Left lung (tissue), 10 donors: Measurements from ENCODE around the gene EPHA3. TPM values are rescaled to one million over a fixed set of nuclear protein-coding genes. Genes with fewer than 3 reads are reported as not detected.

Source experiments
- ATAC-seq: fragments of 200-7000 bp; cut with Tn5 transposase; one replicate; pipeline ENCODE4 v1.9.1; 2020; ENCODE audit warnings: moderate library complexity
- DNase-seq, 4 donors: peaks; one replicate each; pipeline ENCODE4 v3.0.0-alpha.2; 2013 to 2020
- H3K27ac ChIP-seq, 2 donors: fragments of 200-600 bp; sonication (generic) in 1 of 2; one replicate each; pipeline versions ENCODE4 v1.5.0 to v1.8.0; 2020 to 2021
- H3K27me3 ChIP-seq, 2 donors: fragments of 200-600 bp; sonication (generic) in 1 of 2; one replicate each; pipeline versions ENCODE4 v1.5.0 to v1.8.0; 2020 to 2021
- H3K36me3 ChIP-seq, 2 donors: fragments of 200-600 bp; sonication (generic) in 1 of 2; one replicate each; pipeline versions ENCODE4 v1.5.0 to v1.8.0; 2020 to 2021
- H3K4me1 ChIP-seq, 2 donors: fragments of 200-600 bp; one replicate each; pipeline ENCODE4 v1.8.0; 2021
- H3K4me3 ChIP-seq, 2 donors: fragments of 200-600 bp; sonication (generic) in 1 of 2; one replicate each; pipeline versions ENCODE4 v1.5.0 to v1.8.0; 2020 to 2021; ENCODE audit warnings: mild to moderate bottlenecking in 1 of 2
- H3K9me3 ChIP-seq, 2 donors: fragments of 200-600 bp; sonication (generic) in 1 of 2; one replicate each; pipeline versions ENCODE4 v1.5.0 to v1.8.0; 2020 to 2021
- intact Hi-C, 2 donors: fragments of 100-400 bp; cut with DNase I; formaldehyde crosslinking; loops; one replicate each; pipeline versions ENCODE4 v1.11.2 to v1.14.2; 2022
- polyA plus RNA-seq, 6 donors: library from polyadenylated mRNA; unstranded; fragments of 120-200 nt; gene quantifications; one replicate each; pipeline ENCODE4 v1.2.1, GENCODE V29; 2013; ENCODE audit not compliant: insufficient read length in 6 of 6
- total RNA-seq, 2 donors: library from RNA; stranded (reverse); fragmentation: NEBNext Ultra II Directional; extraction: Animal tissue kit (Norgen Biotek cat#: 25700); gene quantifications; one replicate each; pipeline ENCODE4 v1.2.1, GENCODE V29; 2021
- TF ChIP-seq, protein P1 (sequence below), 2 donors: fragments of 200-600 bp; sonication (generic) in 1 of 2; IDR thresholded peaks; one replicate each; pipeline versions ENCODE4 v1.5.0 to v1.8.0; 2021; ENCODE audit warnings: antibody characterized with exemption in 2 of 2
- donor health status: DM: no; HTN: yes; CAD: no.
- donor health status: DM: no; HTN: no; CAD: no.

Gene EPHA3
- total and polyA plus RNA-seq, 8 donors = 1.9 to 13.9 (median 11.1) TPM

DNA sequence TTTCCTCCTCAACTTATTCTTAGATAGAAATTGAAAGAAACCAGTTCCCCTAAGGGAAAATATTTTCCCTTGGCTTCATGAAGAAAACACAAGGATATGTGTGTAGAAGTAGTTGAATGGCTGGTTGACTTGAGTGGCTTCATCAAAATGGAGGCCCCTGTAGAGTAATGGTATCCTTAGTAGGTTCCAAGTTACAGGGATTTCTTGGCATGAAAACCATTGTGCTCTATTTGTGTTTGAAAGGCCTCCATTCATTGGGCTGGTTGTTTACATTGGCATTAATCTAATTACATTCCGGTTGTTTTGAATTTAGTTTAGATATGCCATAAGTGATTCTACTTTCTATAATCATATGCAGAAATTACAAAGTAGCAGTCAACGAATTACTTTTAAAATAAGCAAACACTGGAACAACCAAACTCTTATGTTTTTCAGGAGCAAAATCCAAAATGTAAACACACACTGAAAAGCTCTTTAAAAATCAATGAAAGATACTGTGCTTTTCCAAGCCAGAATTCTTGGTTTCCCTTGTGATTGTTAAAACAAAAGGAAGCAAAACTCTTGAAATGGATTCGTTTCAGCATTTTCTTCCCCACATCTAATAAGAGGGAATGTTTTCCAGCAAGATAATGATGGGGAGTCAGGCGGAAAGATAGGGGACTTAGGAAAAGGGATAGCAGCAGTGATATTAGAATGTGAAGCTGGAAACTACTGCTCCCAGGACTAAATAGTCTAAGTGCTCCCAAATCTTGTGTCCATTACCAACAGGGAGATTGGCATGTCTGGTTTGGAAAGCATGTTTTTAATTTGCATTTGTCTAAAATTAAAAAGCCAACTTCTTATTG is 77.0 kb downstream of the EPHA3 start:
- TF ChIP-seq, protein P1, sequence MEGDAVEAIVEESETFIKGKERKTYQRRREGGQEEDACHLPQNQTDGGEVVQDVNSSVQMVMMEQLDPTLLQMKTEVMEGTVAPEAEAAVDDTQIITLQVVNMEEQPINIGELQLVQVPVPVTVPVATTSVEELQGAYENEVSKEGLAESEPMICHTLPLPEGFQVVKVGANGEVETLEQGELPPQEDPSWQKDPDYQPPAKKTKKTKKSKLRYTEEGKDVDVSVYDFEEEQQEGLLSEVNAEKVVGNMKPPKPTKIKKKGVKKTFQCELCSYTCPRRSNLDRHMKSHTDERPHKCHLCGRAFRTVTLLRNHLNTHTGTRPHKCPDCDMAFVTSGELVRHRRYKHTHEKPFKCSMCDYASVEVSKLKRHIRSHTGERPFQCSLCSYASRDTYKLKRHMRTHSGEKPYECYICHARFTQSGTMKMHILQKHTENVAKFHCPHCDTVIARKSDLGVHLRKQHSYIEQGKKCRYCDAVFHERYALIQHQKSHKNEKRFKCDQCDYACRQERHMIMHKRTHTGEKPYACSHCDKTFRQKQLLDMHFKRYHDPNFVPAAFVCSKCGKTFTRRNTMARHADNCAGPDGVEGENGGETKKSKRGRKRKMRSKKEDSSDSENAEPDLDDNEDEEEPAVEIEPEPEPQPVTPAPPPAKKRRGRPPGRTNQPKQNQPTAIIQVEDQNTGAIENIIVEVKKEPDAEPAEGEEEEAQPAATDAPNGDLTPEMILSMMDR (IDR thresholded peaks at IDR 0.05) = no peak
- H3K27ac ChIP-seq = no peak overlapping the region
- H3K27me3 ChIP-seq = no peaks in the 10 kb centered on the region
- no peak for DNase-seq
- no peaks in the 10 kb centered on the region for H3K9me3 ChIP-seq
- intact Hi-C loops = no loop called here
- no peak overlapping the region for H3K4me3 ChIP-seq
- no peaks in the 10 kb centered on the region for H3K36me3 ChIP-seq
- no peaks in the 10 kb centered on the region for H3K4me1 ChIP-seq
- ATAC-seq = no peak

DNA sequence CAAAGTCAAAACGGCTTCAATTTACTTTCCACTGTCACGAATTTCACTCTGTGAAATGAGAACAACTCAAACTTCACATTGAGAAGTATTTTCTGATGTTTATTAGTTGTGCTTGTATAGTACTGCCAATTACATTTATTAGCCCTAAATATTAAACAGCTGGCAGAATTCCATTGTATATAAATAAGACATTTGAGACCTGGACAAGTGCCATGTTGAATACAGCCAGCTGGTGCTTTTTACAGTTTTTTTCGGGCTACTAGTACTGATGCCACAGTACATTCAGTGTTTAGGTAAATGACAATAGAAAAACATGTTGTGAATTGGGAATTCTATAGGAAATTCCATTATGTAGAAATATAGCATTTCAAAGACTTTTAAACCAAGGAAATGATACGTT is 79.0 kb downstream of the EPHA3 start:
- DNase-seq (no peak), ATAC-seq (no peak)
- TF ChIP-seq, protein P1 (IDR thresholded peaks at IDR 0.05) = no peak
- no peaks in the 10 kb centered on the region for H3K4me1 ChIP-seq
- H3K27me3 ChIP-seq = no peaks in the 10 kb centered on the region
- no peaks in the 10 kb centered on the region for H3K9me3 ChIP-seq
- intact Hi-C loops = no loop called here
- no peak overlapping the region for H3K4me3 ChIP-seq
- no peaks in the 10 kb centered on the region for H3K36me3 ChIP-seq
- no peak overlapping the region for H3K27ac ChIP-seq

DNA sequence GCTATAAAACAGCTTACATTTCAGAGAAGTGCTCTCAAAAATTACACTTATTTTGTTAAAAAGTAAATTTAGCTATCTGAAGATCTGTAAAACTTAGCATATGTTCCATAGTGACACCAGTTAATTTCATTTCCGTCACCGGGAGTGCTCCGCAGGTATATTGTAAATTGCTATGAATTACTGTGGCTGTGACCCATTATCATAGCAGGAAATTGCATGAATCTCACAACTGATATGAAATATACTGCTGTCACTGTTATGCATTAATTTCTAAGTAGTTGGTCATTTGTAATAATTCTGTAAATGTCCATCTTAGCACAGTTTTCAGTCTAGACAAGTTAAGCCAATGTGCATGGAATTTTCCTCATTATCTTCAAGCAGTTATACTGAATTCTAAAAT is 91.2 kb downstream of the EPHA3 start:
- intact Hi-C loops = no loop called here
- Histone ChIP-seq H3K36me3 (no peaks in the 10 kb centered on the region), H3K4me1 (no peaks in the 10 kb centered on the region), H3K27me3 (no peaks in the 10 kb centered on the region), H3K9me3 (no peaks in the 10 kb centered on the region), H3K4me3 (no peak overlapping the region), H3K27ac (no peak overlapping the region)
- DNase-seq = no peak
- TF ChIP-seq, protein P1 (IDR thresholded peaks at IDR 0.05) = no peak
- no peak for ATAC-seq

DNA sequence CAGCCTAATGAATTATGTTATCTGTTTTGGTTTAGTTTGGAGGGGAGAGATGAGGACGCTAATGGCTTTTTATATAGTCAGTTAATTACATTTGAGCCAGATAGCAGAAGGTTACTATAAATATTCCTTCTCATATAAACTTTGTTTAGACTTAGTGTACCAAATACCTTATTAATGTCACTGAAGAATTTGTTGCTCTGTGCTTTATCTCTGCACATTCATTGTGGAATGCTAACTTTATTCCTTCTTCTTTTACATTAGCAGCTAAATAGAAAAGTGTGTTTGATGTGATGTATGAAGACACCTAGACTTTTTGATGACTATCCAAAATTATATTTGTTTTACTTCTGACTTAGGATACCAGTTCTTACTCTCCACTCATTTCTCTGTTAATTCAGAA is 105.2 kb downstream of the EPHA3 start:
- DNase-seq = peak in 2 of 4 donors; percentile 12 to 20
- intact Hi-C loops = no loop called here
- no peak for ATAC-seq

More for the DNA sequence above, 105.2 kb downstream of the EPHA3 start:
- H3K27me3 ChIP-seq = no peaks in the 10 kb centered on the region
- TF ChIP-seq, protein P1 (IDR thresholded peaks at IDR 0.05) = no peak
- H3K4me3 ChIP-seq = no peak overlapping the region
- no peaks in the 10 kb centered on the region for H3K36me3 ChIP-seq
- H3K9me3 ChIP-seq = no peaks in the 10 kb centered on the region
- H3K4me1 ChIP-seq = peaks cover 0 to 13% of the 10 kb centered on the region in 2 donors
- no peak overlapping the region for H3K27ac ChIP-seq
